Measurements from ENCODE around the gene ARMH4. TPM values are rescaled to one million over a fixed set of nuclear protein-coding genes. Genes with fewer than 3 reads are reported as not detected.

Gene ARMH4
- total RNA-seq = 3.4 TPM
- long read RNA-seq, full-length matches to known transcripts = 3 of 29 reads
- long read RNA-seq, partial matches to known transcripts = 11 of 29 reads
- long read RNA-seq, other reads (novel, unspliced or antisense) = 15 of 29 reads

- DNase-seq (ENCODE audit: low spot score) = no peak
Measured at GRCh38 chr14:58152014-58152857, at the start of gene ARMH4. TSS of gene ARMH4 (minus strand) at chr14:58152213. CDS start at chr14:58139358, 12,855 bp downstream.

- DNase-seq (ENCODE audit: low spot score) = no peak
Measured at GRCh38 chr14:58200846-58201245, 48.8 kb upstream of the ARMH4 start.

- no peak for DNase-seq (ENCODE audit: low spot score)
Measured at GRCh38 chr14:58200480-58200841, 48.4 kb upstream of the ARMH4 start.

GRCh38 chr14:58199726-58200479 is 47.9 kb upstream of the ARMH4 start, which contains the start of gene ACTR10:
TSS of gene ACTR10 (plus strand) at chr14:58200149. CDS start at chr14:58200218, 69 bp downstream.
- peak; percentile 94 for DNase-seq (ENCODE audit: low spot score)

GRCh38 chr14:58198086-58198485 is 46.1 kb upstream of the ARMH4 start:
- no peak for DNase-seq (ENCODE audit: low spot score)

- no peak for DNase-seq (ENCODE audit: low spot score)
Measured at GRCh38 chr14:58196198-58196597, 44.2 kb upstream of the ARMH4 start.

GRCh38 chr14:58193542-58193941 is 41.5 kb upstream of the ARMH4 start:
- DNase-seq (ENCODE audit: low spot score) = no peak

- no peak for DNase-seq (ENCODE audit: low spot score)
Measured at GRCh38 chr14:58191763-58192601, 40.0 kb upstream of the ARMH4 start.

GRCh38 chr14:58189176-58189575 is 37.2 kb upstream of the ARMH4 start:
- DNase-seq (ENCODE audit: low spot score) = no peak

- no peak for DNase-seq (ENCODE audit: low spot score)
Measured at GRCh38 chr14:58177125-58177524, 25.1 kb upstream of the ARMH4 start.

GRCh38 chr14:58171090-58171489 is 19.1 kb upstream of the ARMH4 start:
- no peak for DNase-seq (ENCODE audit: low spot score)

- no peak for DNase-seq (ENCODE audit: low spot score)
Measured at GRCh38 chr14:58167891-58168290, 15.9 kb upstream of the ARMH4 start.

GRCh38 chr14:58167057-58167456 is 15.0 kb upstream of the ARMH4 start:
- no peak for DNase-seq (ENCODE audit: low spot score)

- no peak for DNase-seq (ENCODE audit: low spot score)
Measured at GRCh38 chr14:58166005-58166983, 14.3 kb upstream of the ARMH4 start.

GRCh38 chr14:58160561-58160960 is 8.5 kb upstream of the ARMH4 start:
- no peak for DNase-seq (ENCODE audit: low spot score)

GRCh38 chr14:58151133-58152013 is 640 bp downstream of the ARMH4 start:
- no peak for DNase-seq (ENCODE audit: low spot score)

- no peak for DNase-seq (ENCODE audit: low spot score)
Measured at GRCh38 chr14:58150243-58150805, 1.7 kb downstream of the ARMH4 start.

- no peak for DNase-seq (ENCODE audit: low spot score)
Measured at GRCh38 chr14:58149196-58149595, 2.8 kb downstream of the ARMH4 start.

GRCh38 chr14:58146399-58146798 is 5.6 kb downstream of the ARMH4 start:
- DNase-seq (ENCODE audit: low spot score) = no peak
